Cardiac fibroblast (primary cell): ENCODE results near the gene DYRK1A.
"Not testable (repeated sequence)": the region's sequence is repeated elsewhere in the genome, so short reads cannot be mapped to it uniquely, and the experiment has no call there.

Source experiments
- DNase-seq, 2 donors: peaks; one replicate each; pipeline versions ENCODE4 v3.0.0 to v3.0.0-alpha.2; 2010; ENCODE audit warnings: low read depth in 2 of 2
- H3K4me3 ChIP-seq, 2 donors: replicated peaks in 1 of 2; 1 replicate in 1 of 2; 2 replicates in 1 of 2; pipeline ENCODE4 v1.5.1; 2011; ENCODE audit warnings: low read depth in 2 of 2, low read length in 2 of 2, mild to moderate bottlenecking in 2 of 2, moderate library complexity in 1 of 2
- TF ChIP-seq, protein P1 (sequence below): IDR thresholded peaks from one replicate; pipeline ENCODE4 v1.5.1; 2011; ENCODE audit warnings: low read depth, mild to moderate bottlenecking, low read length, inconsistent platforms

The DYRK1A gene

DNA sequence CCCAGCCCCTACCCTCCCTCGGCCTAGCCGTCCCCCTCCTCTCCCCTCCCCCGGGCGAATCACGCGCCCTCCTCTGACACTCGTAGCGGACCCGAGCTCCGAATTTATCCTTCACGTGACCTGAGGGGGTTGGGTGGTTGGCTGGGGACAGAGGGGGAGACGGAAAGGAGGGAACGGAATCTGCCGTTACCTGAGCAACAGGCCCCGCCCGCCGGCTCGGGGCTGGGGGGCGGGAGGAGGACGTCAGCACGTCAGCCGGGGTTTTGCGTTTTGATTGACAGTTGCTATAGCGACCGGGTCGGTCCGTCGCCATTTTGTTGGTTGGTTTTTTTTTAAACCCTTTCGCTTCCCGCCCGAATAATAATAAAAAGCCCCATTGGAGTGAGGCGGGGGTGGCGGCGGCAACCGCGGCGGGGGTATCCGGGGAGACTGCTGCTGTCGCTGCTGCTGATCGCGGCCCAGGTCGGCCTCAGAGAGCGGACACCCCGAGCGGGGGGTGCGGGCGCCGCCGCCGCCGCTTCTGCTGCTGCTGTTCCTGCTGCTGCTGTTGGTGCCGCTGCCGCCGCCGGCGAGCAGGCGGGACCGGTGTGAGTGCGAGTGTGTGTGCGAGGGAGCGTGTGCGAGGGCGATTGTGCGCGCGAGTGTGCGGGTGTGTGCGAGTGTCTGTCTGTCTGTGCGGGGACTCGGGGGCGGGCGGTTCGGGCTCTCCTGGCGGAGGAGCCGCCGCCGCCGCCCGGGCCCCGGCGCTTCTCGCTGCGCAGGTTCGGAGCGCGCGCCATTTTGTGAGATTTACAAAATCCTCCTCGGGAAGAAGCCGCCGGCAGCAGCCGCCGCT, at the start of gene DYRK1A:
Gene DYRK1A (plus strand): TSS at position 292 of the 835 bp plus-strand sequence. CDS start 53,602 bp downstream, outside the sequence.
- DNase-seq, result peak; percentile 99 to 100

DNA sequence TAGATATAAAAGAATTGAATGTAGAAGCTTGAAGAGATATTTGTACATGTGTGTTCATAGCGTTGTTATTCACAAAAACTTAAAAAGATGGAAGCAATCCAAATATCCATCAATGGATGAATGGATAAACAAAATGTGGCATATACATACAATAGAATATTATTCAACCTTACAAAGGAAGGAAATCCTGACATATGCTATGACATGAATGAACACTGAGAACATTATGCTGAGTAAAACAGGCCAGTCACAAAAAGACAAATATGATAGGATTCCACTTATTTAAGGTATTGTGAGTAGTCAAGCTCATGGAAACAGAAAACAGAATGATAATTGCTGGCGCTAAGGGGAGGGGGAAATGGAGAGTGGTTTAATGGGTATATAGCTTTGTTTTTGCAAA, 47.0 kb upstream of the DYRK1A start:
- TF ChIP-seq, protein P1, sequence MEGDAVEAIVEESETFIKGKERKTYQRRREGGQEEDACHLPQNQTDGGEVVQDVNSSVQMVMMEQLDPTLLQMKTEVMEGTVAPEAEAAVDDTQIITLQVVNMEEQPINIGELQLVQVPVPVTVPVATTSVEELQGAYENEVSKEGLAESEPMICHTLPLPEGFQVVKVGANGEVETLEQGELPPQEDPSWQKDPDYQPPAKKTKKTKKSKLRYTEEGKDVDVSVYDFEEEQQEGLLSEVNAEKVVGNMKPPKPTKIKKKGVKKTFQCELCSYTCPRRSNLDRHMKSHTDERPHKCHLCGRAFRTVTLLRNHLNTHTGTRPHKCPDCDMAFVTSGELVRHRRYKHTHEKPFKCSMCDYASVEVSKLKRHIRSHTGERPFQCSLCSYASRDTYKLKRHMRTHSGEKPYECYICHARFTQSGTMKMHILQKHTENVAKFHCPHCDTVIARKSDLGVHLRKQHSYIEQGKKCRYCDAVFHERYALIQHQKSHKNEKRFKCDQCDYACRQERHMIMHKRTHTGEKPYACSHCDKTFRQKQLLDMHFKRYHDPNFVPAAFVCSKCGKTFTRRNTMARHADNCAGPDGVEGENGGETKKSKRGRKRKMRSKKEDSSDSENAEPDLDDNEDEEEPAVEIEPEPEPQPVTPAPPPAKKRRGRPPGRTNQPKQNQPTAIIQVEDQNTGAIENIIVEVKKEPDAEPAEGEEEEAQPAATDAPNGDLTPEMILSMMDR, result no peak
- DNase-seq, result no peak
- no peak overlapping the region for H3K4me3 ChIP-seq

More for the DNA sequence above, at the start of gene DYRK1A:
- H3K4me3 ChIP-seq, result peak within 1 kb of the TSS; percentile 77 to 87
- TF ChIP-seq, protein P1, result no peak

DNA sequence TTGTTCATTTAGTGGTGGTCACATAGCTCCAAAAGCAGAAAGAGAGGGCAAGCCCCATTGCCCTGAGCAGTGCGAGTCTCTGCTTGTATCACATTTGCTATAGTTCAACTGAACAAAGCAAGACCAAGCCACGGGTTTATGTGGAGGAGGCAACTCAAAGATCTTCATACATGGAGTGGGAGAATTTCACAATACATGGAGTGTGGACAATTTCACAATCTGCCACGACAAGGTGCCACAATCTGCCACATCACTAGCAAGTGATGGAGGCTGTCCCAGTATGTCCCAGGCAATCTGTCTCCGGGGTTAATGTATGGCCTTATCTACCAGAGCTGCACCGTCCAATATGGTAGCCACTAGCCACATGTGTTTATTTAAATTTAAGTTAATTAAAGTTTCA, 44.5 kb upstream of the DYRK1A start:
- H3K4me3 ChIP-seq, result no peak overlapping the region
- DNase-seq, result no peak
- TF ChIP-seq, protein P1, result no peak

DNA sequence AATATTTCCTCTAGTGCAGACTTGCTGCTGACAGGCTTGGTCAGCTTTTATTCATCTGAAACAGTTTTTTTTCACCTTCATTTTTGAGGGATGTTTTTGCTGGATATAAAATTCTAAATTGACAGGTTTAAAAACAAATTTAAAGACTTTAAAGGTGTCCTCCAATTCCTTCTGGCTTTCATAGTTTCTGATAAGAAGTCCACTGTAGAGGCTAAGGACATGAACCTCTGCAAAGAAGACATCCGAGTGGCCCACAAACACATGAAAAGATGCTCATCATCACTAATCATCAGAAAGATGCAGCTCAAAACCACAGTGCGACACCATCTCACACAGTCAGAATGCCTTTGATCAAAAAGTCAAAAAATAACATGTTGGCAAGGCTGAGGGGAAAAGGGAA, 42.0 kb upstream of the DYRK1A start:
- TF ChIP-seq, protein P1, result no peak
- no peak overlapping the region for H3K4me3 ChIP-seq
- no peak for DNase-seq

DNA sequence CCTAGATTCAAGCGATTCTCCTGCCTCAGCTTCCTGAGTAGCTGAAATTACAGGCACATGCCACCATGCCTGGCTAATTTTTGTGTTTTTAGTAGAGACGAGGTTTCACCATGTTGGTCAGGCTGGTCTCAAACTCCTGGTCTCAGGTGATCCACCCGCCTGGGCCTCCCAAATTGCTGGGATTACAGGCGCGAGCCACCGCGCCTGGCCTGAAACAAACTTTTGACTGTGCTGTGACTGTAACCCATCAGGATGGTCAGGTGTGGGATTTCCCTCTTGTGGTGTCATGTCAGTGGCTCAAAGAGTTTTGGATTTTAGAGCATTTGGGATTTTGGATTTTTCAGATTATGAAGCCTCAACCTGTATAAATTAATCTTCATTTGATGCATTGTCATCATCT, 38.4 kb upstream of the DYRK1A start:
- H3K4me3 ChIP-seq, DNase-seq: not testable (repeated sequence)

DNA sequence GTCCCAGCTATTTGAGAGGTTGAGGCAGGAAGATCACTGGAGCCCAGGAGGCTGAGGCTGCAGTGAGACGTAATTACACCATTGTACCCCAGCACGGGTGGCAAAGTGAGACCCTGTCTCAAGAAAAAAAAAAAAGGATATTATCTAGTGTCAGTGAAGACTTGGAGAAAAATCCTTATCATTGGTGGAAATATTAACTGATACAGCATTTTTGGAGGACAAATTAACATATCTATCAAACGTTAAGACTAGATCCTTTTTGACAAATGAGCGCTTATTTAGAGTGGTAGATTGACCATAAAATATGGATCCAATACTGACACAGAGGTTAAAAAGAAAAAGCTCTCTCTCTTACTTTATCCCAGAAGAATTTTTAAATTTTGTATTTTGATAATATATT, 35.2 kb upstream of the DYRK1A start:
- no peak for DNase-seq
- no peak overlapping the region for H3K4me3 ChIP-seq
- TF ChIP-seq, protein P1, result no peak

DNA sequence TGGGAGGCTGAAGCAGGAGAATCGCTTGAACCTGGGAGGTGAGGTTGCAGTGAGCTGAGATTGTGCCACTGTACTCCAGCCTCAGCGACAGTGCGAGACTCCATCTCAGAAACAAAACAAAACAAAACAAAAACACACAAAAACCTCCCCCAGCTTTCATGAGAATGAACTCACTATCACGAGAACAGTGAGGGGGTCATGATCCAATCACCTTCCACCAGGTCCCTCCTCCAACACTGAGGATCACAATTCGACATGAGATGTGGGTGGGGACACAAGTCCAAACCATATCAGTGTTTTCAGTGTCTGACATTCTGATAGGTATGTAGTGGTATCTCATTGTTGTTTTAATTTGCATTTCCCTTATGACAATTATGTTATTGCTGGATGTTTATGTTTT, 31.5 kb upstream of the DYRK1A start:
- TF ChIP-seq, protein P1, result no peak
- no peak overlapping the region for H3K4me3 ChIP-seq
- no peak for DNase-seq
